NT2/D1 (cell line): ENCODE data around the gene COPS6.

Experiments used
- SUZ12 ChIP-seq: IDR thresholded peaks from 2 replicates; pipeline ENCODE4 v1.6.1; 2011; ENCODE audit not compliant: insufficient read length, insufficient read depth; ENCODE audit errors: extremely low read depth
- YY1 ChIP-seq: IDR thresholded peaks from 2 replicates; pipeline ENCODE4 v1.6.1; 2011; ENCODE audit not compliant: insufficient read length, insufficient read depth
- ZNF274 ChIP-seq: IDR thresholded peaks from 2 replicates; pipeline ENCODE4 v1.6.1; 2011; ENCODE audit warnings: mild to moderate bottlenecking, low read depth, low read length

DNA sequence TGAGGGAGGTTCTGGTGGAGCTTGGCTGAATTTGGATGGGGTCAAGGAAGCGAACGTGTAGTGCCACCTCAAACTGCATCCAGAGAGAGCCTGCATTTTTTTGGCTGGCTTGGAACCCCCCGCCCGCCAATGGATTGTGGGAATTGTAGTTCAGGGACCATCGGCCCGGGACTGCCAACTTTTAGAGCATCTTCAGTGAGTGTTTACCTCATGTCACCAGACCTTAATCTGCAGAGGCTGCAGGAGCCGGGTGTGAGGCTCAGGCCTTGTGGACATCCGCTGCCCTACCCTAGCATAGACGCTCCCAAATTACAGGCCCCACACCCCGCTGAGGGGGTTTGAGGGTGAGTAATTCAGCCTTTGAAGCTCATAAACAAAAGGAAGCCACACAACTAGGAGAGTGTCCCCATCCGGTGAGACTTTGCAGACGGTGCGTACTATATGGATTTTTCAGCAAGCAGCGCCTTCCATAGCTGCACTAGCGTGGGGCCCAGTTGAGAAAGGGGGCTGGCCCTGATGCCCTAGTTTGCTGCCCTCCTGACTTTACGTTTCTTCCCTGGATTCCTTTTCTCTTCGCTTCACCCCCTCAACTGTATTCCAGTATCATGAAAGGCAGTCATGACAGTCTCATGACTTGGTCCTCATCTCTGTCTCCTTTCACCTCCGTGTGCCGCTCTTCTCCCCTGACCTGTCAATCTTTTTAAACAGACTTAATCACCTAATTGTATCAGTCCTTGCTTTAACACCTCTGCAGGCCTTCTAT lies 31.4 kb downstream of the COPS6 start:
- TF ChIP-seq YY1 (no peak), ZNF274 (no peak), SUZ12 (no peak)
